GM12801 (cell line): ENCODE results near the gene KNCN.

Experiments used
- TF ChIP-seq, protein P1 (sequence below): IDR thresholded peaks from one replicate; pipeline ENCODE4 v1.5.1; 2011; ENCODE audit warnings: control low read depth; ENCODE audit not compliant: insufficient read length; ENCODE audit errors: extremely low read depth

The KNCN gene

DNA sequence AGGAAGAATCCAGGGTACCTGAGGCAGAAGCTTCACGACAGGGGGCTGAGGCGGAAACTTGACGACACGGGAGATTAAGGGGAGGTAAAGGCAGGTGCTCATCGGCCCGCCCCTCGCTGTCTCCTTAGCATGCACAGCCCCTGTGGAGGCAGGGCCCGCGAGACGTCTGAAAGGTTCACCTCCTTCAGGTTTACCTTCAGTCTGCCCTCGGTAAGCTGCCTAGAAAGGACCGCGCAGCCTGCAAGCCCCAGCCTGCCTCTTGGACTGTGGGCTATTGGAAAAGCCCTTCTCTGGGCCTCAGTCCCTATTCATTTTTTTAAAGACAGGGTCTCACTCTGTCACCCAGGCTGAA, 28.5 kb downstream of the KNCN start:
- TF ChIP-seq, protein P1, sequence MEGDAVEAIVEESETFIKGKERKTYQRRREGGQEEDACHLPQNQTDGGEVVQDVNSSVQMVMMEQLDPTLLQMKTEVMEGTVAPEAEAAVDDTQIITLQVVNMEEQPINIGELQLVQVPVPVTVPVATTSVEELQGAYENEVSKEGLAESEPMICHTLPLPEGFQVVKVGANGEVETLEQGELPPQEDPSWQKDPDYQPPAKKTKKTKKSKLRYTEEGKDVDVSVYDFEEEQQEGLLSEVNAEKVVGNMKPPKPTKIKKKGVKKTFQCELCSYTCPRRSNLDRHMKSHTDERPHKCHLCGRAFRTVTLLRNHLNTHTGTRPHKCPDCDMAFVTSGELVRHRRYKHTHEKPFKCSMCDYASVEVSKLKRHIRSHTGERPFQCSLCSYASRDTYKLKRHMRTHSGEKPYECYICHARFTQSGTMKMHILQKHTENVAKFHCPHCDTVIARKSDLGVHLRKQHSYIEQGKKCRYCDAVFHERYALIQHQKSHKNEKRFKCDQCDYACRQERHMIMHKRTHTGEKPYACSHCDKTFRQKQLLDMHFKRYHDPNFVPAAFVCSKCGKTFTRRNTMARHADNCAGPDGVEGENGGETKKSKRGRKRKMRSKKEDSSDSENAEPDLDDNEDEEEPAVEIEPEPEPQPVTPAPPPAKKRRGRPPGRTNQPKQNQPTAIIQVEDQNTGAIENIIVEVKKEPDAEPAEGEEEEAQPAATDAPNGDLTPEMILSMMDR: no peak

- TF ChIP-seq, protein P1: no peak
Measured at GRCh38 chr1:46522184-46522968, 29.1 kb downstream of the KNCN start.

DNA sequence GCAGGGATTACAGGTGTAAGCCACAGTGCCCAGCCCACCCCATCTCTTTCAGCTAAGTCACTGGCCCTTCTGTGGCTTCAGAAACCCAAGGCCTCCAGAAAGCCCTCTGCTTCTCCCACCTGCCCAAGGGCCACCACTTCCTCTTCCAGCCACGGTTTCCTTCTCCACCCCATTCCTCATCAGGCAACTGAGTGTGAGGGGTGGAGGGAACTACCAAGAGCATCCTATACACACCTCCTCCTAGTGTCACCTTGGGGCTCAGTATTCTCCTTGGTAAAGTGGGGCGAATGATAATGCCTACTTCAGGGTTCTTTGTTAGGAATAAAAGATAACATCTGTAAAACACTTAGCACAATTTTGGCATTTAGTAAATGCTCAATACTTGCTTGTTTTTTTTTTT, 30.0 kb downstream of the KNCN start:
- TF ChIP-seq, protein P1: no peak

DNA sequence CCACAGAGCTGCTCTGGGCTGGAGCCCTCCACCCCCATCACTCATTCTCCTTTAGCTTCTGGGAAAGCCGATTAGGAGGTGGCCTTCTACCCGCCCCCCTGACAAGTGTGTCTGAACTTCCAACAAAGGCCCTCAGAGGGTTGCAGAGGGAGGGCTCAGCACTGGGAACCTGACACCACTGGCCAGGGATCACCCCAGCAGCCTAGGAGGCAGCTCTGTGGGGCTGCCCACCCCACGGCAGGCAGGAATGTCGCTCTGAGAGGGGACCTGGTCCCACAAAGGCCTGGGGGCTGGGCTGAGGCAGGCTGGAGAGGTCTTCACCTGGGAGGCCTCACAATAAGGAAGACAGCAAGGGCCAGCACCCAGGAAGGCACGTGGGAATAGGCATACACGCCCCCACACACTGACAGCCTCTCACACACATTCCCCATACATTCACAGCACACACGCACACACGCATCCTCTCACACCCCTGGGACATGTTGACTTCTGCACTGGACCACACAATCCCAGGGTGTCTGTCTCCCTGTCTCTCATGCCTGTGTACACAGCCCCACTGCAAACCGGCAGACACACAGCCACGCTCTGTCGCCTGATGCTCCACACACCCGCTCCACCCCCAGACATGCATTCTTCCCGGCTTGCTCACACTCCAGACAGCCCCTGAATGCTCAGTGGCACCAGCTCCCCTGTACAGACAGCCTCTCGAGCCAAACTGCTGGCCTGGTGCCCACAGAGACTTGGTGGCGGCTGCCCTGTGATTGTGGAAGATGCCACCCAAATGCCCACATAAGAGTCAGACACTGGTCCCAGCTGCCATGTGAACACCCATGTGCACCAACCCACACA, 31.2 kb downstream of the KNCN start:
- TF ChIP-seq, protein P1: no peak

DNA sequence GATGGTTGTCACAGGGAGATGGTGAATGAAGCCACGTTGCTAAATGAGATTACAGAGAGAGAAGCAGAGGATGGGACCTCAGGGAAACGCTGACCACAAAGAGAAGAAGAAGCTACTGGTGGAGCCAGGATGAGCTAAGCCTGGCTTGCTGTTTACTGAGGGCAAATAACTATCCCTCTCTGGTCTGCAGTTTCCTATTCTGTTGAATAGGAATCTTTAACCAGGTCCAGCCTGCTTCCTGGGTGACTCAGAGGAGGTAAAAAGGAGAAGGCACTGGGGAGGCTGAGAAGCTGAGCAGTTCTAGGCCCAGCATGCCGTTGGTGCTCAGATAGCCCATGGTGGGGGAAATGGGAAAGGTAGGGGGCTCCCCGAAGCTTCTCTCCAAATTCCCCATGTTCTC, 32.2 kb downstream of the KNCN start:
- TF ChIP-seq, protein P1: no peak

- TF ChIP-seq, protein P1: no peak
Measured at GRCh38 chr1:46517932-46518498, 33.4 kb downstream of the KNCN start.

DNA sequence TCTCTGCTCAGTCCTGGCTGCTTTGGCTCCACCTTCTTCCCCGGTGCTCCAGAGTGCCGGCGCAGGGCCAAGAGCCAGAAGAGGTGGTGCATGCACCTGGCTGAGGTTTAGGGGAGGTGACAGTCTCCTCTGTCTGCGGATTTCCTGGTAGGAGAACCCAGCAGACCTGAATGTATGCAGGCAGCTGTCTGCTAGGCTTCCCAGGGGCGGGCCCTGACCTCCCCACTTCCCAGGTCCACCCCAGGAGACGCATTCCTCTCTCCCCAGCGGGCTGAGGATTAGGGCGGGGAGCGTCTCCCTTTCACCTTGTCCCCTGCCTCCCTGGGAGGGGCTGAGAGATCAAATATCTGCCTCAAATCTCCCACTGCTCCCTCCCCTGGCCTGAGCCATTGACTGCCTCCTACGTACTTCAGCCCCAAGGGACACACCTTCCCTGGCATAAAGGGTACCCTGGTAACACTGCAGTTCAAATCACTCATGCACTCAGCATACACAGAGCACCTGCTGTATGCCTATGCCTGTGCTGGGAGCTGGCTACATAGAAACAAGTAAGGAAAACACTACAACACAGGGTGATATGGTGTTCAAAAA, 34.3 kb downstream of the KNCN start:
- TF ChIP-seq, protein P1: no peak
